GM19193 (cell line): ENCODE measurements around the gene OR2Y1.

Source experiments
- POLR2A ChIP-seq: IDR thresholded peaks from 4 replicates; pipeline ENCODE4 v1.6.1; 2011; ENCODE audit not compliant: insufficient read depth, insufficient read length; ENCODE audit errors: extremely low read depth

OR2Y1 gene

DNA sequence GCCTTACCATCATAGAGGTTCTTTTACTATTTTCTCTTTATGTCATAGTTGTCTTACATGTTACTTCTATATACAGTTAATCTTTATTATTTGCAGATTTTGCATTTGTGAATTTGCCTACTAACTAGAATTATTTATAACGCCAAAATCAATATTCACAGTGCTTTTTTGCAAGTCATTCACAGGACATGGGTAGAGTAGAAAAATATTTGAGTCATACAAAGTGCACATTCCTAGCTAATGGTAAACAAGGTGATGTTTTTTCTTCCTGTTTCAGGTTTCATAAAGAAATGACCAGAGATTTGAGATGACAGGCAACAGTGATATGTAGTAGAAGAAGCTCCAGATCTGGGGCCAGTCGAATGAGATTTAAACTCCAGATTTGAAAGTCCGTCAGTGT, 30.0 kb upstream of the OR2Y1 start:
- TF ChIP-seq POLR2A = no peak

- TF ChIP-seq POLR2A = no peak
Observed at GRCh38 chr5:180755601-180756000, 15.7 kb upstream of the OR2Y1 start.

GRCh38 chr5:180744253-180744652, 4.4 kb upstream of the OR2Y1 start:
- no peak for TF ChIP-seq POLR2A

- TF ChIP-seq POLR2A = no peak
Observed at GRCh38 chr5:180742727-180743126, 2.9 kb upstream of the OR2Y1 start.

GRCh38 chr5:180739271-180739670, 587 bp downstream of the OR2Y1 start:
- TF ChIP-seq POLR2A = no peak

DNA sequence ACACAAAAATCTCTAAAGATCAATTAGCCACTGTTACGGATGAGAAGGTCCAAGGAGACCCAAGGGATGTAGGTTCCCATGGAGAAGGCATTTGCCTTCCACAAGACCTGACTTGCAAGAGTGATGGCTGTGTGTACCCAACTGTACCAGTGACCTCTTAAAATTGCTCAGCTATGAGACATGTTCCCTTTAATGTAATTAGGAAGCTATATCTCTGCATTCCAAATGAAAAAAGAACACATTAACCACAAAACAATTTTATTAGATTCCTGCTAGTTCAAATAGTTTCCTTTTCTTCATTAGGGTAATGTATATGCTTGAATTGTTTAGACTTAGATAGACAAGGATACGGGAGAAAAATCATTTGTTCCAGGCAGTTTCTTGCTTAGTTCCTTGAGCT, 3.3 kb downstream of the OR2Y1 start:
- TF ChIP-seq POLR2A = no peak

GRCh38 chr5:180724944-180725343, 14.9 kb downstream of the OR2Y1 start:
- no peak for TF ChIP-seq POLR2A

- no peak for TF ChIP-seq POLR2A
Observed at GRCh38 chr5:180723936-180724335, 15.9 kb downstream of the OR2Y1 start.

DNA sequence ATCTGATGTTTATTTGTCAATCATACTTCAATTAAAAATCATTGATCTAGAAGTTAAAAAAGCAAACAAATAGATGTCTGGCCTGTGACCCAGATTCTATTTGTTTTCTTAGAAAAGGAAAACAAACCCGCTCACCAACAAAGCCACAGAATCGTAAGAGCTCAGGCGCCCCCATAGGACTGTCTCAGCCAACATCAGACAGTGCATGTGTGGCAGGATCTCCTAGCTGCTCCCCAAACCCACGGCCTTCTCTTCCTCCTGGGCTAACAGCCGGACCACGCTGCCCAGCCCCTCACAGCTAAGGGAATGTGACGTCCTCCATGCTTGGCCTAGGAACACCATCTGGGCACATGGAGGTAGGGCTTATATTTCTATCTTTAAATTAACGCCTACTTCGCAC, 19.4 kb downstream of the OR2Y1 start:
- no peak for TF ChIP-seq POLR2A

DNA sequence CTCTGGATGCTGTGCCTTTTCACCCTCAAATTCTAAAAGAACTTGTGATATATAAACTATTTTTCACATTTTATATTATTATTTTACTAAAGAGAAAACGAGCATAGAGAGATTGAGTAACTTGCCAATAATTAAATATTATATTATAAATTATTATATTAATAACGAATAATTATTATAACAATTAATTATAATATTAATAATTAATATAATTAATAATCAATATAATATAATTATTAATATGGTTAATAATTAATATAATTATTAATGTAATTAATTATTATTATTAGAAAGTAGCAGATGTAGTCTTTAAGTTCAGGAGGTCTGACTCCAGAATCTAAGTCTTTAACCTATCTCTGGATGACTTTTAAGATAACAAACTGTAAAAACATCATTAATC, 20.1 kb downstream of the OR2Y1 start:
- no peak for TF ChIP-seq POLR2A

DNA sequence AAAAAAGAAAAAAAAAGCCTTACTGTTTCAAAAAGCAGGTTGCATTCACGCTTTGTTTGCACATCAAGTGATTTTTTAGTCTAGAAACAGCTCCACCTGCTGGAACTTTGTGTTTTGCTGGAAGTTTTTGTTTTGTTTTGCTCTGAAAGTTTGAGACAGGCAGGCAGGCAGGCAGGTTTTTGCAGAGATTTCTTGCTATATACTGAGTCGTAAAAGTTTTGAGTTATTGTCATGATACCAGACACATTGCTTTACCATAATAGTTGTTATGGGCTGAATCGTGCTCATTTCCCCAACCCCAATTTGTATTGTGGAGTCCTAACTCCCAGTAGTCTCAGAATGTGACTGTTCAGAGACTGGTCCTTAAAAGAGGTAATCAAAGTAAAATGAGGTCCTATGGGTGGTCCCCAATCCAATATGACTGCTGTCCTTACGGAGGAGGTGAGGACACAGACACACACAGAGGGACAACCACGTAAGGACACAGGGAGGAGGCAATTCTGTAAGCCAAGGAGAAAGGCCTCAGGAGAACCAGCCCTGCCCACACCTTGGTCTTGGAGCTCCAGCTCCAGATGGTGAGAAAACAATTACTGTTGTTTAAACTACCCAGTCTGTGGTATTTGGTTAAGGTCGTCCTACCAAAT, 20.9 kb downstream of the OR2Y1 start:
- no peak for TF ChIP-seq POLR2A

- no peak for TF ChIP-seq POLR2A
Observed at GRCh38 chr5:180717989-180718388, 21.9 kb downstream of the OR2Y1 start.

DNA sequence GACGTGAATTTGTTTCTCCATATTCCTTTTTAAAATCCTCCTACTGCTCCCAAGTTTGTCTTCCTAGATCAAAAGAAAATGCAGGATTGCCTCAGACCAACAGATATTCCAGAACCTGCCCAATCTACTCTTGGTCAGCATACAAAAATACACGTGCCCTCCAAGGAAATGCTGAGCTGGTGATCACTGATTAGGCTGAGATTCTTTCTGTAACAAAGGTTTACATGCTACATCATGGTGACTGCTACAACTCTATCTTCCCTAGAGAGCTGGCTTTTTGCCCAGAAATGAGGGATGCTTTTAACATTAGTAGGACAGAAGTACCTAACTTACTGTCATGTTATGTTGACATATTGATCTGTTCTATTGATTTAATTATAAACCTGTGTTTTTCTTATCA, 35.5 kb downstream of the OR2Y1 start:
- no peak for TF ChIP-seq POLR2A

DNA sequence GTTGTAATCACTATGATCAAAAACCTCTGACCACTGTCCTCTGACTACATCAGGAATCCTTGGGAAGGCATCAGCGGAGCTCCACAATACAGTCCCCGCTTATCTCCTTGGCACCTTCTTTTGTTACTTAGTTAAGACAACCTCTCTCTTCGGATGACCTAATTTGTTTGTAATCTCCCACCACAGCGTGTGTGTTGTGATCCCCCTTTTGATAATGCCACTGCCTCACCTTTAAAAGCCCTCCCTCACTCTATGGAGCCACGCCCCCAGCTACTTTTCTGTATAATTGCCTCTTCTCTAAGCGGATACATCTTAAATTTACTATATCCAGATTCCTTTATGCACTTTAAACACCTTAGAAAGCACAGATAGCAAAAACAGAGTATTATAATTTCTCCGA, 35.9 kb downstream of the OR2Y1 start:
- no peak for TF ChIP-seq POLR2A

DNA sequence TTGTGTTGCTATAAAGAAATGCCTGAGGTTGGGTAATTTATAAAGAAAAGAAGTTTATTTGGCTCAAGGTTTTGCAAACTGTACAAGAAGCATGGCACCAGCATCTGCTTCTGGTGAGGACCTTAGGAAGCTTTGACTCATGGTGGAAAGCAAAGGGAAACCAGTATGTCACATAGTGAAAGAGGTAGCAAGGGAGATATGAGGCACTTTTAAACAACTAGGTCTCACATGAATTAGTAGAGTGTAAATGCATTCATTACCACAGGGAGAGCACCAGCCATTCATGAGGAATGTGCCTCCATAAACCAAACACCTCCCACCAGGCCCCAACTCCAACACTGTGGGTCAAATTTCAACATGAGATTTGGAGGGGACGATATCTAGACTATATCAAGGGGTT, 40.8 kb downstream of the OR2Y1 start:
- no peak for TF ChIP-seq POLR2A

- TF ChIP-seq POLR2A = no peak
Observed at GRCh38 chr5:180696116-180696515, 43.7 kb downstream of the OR2Y1 start.

- no peak for TF ChIP-seq POLR2A
Observed at GRCh38 chr5:180692429-180692828, 47.4 kb downstream of the OR2Y1 start.
